ENCODE measurements around the gene ATP6V1F.

The ATP6V1F gene

DNA sequence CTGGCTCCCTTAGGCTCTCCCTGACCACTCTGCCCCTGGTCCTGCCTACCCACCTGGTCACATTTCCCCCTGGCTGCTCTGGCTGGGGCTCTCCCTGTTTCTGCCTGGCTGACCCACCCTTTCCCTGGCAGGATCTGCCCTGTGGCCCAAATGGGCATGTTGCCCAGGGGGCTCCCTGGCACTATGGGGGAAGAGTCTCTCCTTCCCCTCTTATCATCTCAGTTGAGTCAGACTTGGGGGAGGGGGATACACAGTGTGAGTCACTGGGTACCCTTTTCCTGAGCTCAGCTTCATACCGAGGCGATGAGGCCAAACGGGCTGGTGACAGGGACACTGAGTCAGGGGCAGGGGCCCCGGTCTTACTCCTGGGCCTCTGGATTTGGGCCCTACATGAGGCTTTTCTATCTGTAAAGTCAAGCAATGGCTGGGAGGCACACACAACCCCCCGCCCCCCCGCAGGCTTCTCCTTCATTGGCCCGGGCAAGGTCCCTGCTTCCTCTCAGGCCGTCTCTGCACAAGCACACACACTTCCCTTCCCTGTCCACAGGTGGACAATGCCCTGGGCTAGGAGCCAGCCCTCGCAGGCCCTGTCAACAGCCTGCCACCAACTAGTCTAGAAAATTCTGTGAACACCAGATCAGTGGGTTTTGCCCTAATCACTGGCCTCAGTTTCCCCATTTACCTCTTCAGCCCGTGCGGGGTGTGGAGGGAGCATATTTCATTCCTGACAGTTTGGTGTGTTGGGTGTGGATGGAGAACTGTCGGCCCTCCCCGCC is 33.1 kb upstream of the ATP6V1F start:
- peaks cover 7% of the 10 kb centered on the region for H3K36me3 ChIP-seq (ENCODE audit: control insufficient read depth, insufficient read depth, low read length)
- no peaks in the 10 kb centered on the region for H3K9me3 ChIP-seq (ENCODE audit: control insufficient read depth, low read length)
- H3K27ac ChIP-seq (ENCODE audit: low read depth, low read length, severe bottlenecking) = peak overlapping the region; percentile 94
- peaks cover 42% of the 10 kb centered on the region for H3K4me1 ChIP-seq (ENCODE audit: control insufficient read depth, insufficient read depth, low read length, poor library complexity, severe bottlenecking)
- WGBS, 2 experiments (ENCODE audit: insufficient coverage in 2 of 2) = 26 to 27% methylated on average over 6 to 8 of the region's 13 CpGs
- peak overlapping the region; percentile 18 for H3K4me3 ChIP-seq (ENCODE audit: extremely low read depth, insufficient read depth, low read length, poor library complexity, severe bottlenecking)

DNA sequence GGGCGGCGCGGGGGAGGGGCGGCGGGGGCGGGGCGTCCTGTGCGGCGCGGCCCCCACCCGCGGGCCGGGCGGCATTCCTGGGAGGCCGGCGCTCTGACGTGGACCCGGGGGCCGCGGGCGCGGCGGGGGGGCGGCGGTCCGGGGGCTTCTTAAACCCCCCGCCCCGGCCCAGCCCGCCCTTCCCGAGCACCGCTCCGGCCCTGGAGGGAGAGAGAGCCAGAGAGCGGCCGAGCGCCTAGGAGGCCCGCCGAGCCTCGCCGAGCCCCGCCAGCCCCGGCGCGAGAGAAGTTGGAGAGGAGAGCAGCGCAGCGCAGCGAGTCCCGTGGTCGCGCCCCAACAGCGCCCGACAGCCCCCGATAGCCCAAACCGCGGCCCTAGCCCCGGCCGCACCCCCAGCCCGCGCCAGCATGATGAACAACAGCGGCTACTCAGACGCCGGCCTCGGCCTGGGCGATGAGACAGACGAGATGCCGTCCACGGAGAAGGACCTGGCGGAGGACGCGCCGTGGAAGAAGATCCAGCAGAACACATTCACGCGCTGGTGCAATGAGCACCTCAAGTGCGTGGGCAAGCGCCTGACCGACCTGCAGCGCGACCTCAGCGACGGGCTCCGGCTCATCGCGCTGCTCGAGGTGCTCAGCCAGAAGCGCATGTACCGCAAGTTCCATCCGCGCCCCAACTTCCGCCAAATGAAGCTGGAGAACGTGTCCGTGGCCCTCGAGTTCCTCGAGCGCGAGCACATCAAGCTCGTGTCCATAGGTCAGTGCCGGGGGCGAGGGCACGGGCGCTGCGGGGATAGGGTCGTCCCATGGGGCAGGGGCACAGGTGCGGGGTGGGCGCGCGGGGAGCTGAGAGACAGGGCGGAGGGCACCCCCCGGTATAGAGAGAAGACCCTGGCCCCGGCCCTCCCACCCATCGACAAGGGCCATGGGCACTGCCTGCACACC is 32.2 kb upstream of the ATP6V1F start, which contains the start of gene FLNC:
FLNC (plus strand) TSS at position 176 of the 947 bp plus-strand sequence; CDS start at position 408, 232 bp downstream.
- H3K4me3 ChIP-seq (ENCODE audit: extremely low read depth, insufficient read depth, low read length, poor library complexity, severe bottlenecking) = peak within 1 kb of the TSS; percentile 93
- peak within 1 kb of the TSS; percentile 94 for H3K27ac ChIP-seq (ENCODE audit: low read depth, low read length, severe bottlenecking)
- H3K36me3 ChIP-seq (ENCODE audit: control insufficient read depth, insufficient read depth, low read length) = peaks cover 15% of the 10 kb centered on the region
- peaks cover 39% of the 10 kb centered on the region for H3K4me1 ChIP-seq (ENCODE audit: control insufficient read depth, insufficient read depth, low read length, poor library complexity, severe bottlenecking)
- no peaks in the 10 kb centered on the region for H3K9me3 ChIP-seq (ENCODE audit: control insufficient read depth, low read length)
- 0 to 1% methylated on average over 59 to 77 of the region's 109 CpGs for WGBS, 2 experiments (ENCODE audit: insufficient coverage in 2 of 2)

DNA sequence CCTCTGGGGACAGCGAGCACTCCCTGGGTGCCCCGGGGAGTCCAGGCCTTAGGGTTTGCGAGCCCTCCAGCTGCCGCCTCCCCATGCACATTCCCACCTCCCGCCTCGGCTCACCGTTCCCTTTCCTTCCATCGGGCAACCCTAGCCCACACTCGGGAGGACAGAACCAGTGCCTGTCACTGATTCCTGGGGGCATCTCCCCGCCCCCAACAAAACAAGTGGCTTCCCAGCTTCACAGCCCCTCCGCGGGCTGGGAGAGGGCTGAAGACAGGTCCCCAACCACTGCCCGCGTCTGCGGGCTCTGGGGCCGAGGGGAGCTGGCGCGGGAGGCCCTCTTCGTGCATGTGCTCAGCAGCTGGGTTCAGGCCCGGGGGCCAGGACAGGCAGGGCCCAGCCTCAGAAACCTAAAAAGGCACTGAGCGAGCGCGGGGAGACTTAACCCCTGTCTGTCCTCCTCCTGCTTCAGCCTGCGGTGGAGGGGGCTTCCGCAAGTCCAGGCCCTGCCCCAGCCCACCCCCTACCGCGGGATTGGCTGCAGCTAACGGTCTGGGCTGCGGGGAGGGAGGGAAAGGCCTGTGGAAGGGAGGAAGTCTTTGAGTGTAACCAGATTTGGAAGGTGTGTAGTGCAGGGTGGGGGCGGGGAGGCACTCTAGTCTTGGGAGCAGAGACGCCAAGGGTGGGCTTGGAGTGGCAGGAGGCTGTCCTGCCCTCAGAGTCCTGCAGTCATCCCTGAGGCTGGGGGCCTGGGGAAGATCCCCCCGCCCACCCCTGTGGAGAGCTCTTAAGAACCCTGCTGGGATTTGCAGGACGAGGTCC is 31.3 kb upstream of the ATP6V1F start:
- peak overlapping the region; percentile 93 for H3K4me3 ChIP-seq (ENCODE audit: extremely low read depth, insufficient read depth, low read length, poor library complexity, severe bottlenecking)
- H3K4me1 ChIP-seq (ENCODE audit: control insufficient read depth, insufficient read depth, low read length, poor library complexity, severe bottlenecking) = peaks cover 39% of the 10 kb centered on the region
- 0 to 1% methylated on average over 24 to 25 of the region's 33 CpGs for WGBS, 2 experiments (ENCODE audit: insufficient coverage in 2 of 2)
- peak overlapping the region; percentile 82 for H3K27ac ChIP-seq (ENCODE audit: low read depth, low read length, severe bottlenecking)
- peaks cover 23% of the 10 kb centered on the region for H3K36me3 ChIP-seq (ENCODE audit: control insufficient read depth, insufficient read depth, low read length)
- H3K9me3 ChIP-seq (ENCODE audit: control insufficient read depth, low read length) = no peaks in the 10 kb centered on the region

DNA sequence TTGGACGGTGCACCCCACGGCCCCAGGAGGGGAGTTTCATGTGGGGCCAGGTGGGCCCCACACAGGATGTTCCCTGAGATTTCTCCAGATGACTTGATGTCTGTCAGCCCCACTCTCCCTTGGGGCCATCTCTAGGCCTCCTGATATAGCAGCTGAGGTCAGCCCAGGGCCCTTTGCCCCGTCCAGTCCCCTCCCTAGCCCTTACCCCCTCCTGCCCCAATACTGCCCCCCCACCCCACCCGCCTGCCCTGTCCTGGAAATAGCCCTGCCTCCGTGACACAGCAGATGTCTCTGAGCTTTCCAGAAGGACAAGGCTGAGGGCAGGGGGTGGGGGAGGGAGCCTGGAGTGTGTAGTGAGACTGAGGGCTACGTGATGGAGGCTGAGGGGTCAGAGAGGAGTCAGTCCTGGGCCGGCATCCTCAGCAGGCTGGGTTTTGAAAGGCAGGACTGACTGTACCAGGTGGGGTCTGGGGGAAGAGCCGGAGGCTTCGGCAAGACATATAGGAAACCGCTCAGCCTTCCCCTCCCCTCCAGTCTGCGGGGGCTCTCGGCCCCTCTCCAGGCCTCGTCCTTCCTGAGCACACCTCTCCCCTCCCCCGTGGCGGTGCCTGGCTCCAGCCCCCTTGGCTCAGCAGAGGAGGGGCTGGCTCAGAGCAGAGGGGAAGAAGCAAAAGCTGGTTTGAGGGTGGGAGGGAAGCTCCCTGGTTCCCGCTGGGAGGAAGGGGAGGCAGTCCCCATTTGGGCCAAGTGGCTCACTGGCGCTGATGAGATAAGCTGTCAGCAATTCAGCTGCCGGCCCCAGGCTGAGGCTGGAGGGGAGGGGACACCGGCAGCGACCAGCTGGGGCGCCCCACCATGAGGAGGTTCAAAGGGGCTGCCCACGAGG is 30.4 kb upstream of the ATP6V1F start:
- H3K4me1 ChIP-seq (ENCODE audit: control insufficient read depth, insufficient read depth, low read length, poor library complexity, severe bottlenecking) = peaks cover 30% of the 10 kb centered on the region
- H3K27ac ChIP-seq (ENCODE audit: low read depth, low read length, severe bottlenecking) = peak overlapping the region; percentile 82
- 0 to 1% methylated on average over 10 to 12 of the region's 22 CpGs for WGBS, 2 experiments (ENCODE audit: insufficient coverage in 2 of 2)

DNA sequence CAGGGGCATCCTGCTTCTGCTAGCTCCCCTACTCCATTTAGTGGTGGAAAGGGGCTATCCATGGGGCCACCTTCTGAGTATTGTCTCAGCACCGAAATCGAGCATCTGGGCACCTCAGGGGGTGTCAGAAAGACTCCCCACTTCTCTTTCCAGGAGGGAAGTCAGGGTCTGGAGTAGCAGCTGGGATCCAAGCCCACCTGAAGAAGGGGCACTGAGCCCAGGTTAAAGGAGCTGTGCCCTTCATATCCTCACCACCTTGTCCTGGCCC is 29.8 kb upstream of the ATP6V1F start:
- Histone ChIP-seq H3K36me3 (ENCODE audit: control insufficient read depth, insufficient read depth, low read length) (peaks cover 38% of the 10 kb centered on the region), H3K4me3 (ENCODE audit: extremely low read depth, insufficient read depth, low read length, poor library complexity, severe bottlenecking) (peak overlapping the region; percentile 93), H3K4me1 (ENCODE audit: control insufficient read depth, insufficient read depth, low read length, poor library complexity, severe bottlenecking) (peaks cover 26% of the 10 kb centered on the region), H3K9me3 (ENCODE audit: control insufficient read depth, low read length) (no peaks in the 10 kb centered on the region), H3K27ac (ENCODE audit: low read depth, low read length, severe bottlenecking) (peak overlapping the region; percentile 82)
- WGBS, 2 experiments (ENCODE audit: insufficient coverage in 2 of 2) = 0 to 5% methylated on average over 2 of the region's 2 CpGs

More for the DNA sequence above, 30.4 kb upstream of the ATP6V1F start:
- no peaks in the 10 kb centered on the region for H3K9me3 ChIP-seq (ENCODE audit: control insufficient read depth, low read length)
- H3K4me3 ChIP-seq (ENCODE audit: extremely low read depth, insufficient read depth, low read length, poor library complexity, severe bottlenecking) = peak overlapping the region; percentile 93
- peaks cover 32% of the 10 kb centered on the region for H3K36me3 ChIP-seq (ENCODE audit: control insufficient read depth, insufficient read depth, low read length)

DNA sequence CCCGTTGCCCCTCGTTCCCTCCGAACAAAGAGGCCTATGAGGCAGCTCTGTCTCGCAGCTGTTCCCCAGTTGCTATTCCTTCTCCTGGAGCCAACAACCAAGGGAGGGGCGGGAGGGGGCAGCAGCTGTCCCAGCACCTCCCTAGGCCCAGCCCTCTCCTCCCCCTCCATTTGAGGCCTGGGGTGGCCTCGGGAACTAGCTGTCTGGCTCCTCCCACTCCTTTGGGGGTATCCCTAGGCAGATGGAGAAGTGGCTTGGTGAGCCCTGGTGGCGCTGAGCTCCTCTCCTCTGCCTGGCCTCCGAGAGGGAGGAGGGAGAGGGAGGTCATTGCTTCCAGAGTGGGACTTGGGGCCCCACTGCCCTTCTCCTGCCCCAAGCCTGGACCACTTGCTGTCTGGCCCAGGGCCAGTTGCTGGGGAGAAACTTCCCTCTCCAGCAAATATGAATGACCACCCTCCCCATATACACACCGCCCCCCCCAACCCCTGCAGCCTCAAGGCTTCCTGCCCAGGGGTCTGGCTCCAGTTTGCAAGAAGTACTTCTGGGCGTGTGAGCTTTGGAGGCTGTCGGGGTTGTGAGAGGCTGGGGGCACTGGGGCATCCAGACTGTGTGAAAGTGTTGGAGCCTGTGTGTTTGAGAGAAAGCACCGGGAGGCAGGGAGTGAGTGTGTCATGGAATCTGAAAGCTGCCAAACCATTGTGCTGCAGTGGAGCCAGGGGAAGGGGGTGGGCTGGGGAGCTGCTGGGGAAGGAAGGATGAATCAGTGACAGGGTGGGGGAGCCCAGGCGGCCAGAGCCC is 29.3 kb upstream of the ATP6V1F start:
- H3K4me1 ChIP-seq (ENCODE audit: control insufficient read depth, insufficient read depth, low read length, poor library complexity, severe bottlenecking) = peaks cover 20% of the 10 kb centered on the region
- H3K27ac ChIP-seq (ENCODE audit: low read depth, low read length, severe bottlenecking) = peak overlapping the region; percentile 82
- 9 to 11% methylated on average over 6 to 8 of the region's 13 CpGs for WGBS, 2 experiments (ENCODE audit: insufficient coverage in 2 of 2)
- no peaks in the 10 kb centered on the region for H3K9me3 ChIP-seq (ENCODE audit: control insufficient read depth, low read length)
- peak overlapping the region; percentile 93 for H3K4me3 ChIP-seq (ENCODE audit: extremely low read depth, insufficient read depth, low read length, poor library complexity, severe bottlenecking)
- peaks cover 43% of the 10 kb centered on the region for H3K36me3 ChIP-seq (ENCODE audit: control insufficient read depth, insufficient read depth, low read length)

DNA sequence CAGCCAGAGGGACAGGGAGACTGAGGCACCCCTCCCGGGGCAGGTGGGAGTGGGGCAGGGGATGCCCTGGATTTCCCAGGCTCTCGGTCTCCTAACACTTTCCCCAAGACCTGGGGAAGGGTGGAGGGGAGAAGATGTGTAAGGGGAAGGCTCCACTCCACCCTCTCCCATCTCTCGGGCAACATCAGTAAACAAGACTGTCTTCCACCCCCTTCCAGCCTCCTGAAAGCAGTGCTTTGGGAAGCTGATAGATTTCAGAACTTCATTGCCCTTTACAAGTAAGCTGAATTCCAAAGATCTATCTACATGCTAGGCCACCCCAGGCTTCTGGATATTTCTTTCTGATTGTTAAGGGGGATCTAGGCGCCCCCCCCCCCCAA is 28.7 kb upstream of the ATP6V1F start:
- H3K4me1 ChIP-seq (ENCODE audit: control insufficient read depth, insufficient read depth, low read length, poor library complexity, severe bottlenecking) = peaks cover 16% of the 10 kb centered on the region
- H3K9me3 ChIP-seq (ENCODE audit: control insufficient read depth, low read length) = no peaks in the 10 kb centered on the region
- no CpG with 5 or more reads among the region's 4 CpGs for WGBS, 2 experiments (ENCODE audit: insufficient coverage in 2 of 2)
- H3K36me3 ChIP-seq (ENCODE audit: control insufficient read depth, insufficient read depth, low read length) = peaks cover 49% of the 10 kb centered on the region
- peak overlapping the region; percentile 82 for H3K27ac ChIP-seq (ENCODE audit: low read depth, low read length, severe bottlenecking)
- peak overlapping the region; percentile 93 for H3K4me3 ChIP-seq (ENCODE audit: extremely low read depth, insufficient read depth, low read length, poor library complexity, severe bottlenecking)

DNA sequence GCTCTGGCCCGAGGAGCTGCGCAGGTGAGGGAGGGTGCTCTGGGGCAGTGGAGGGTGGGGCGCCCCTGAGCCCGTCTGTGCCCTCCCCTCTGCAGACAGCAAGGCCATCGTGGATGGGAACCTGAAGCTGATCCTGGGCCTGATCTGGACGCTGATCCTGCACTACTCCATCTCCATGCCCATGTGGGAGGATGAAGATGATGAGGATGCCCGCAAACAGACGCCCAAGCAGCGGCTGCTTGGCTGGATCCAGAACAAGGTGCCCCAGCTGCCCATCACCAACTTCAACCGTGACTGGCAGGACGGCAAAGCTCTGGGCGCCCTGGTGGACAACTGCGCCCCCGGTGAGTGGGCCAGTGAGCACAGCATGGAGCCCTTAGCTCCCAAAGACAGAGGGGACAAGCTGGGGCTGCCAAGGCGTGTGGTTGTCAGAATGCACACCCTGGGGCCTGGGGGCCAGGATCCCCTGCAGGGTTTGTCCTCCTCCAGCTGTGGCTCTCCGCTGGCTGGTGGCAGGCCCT is 27.4 kb upstream of the ATP6V1F start:
- H3K36me3 ChIP-seq (ENCODE audit: control insufficient read depth, insufficient read depth, low read length) = peaks cover 62% of the 10 kb centered on the region
- no peaks in the 10 kb centered on the region for H3K9me3 ChIP-seq (ENCODE audit: control insufficient read depth, low read length)
- 89 to 92% methylated on average over 11 to 13 of the region's 16 CpGs for WGBS, 2 experiments (ENCODE audit: insufficient coverage in 2 of 2)
- no peak overlapping the region for H3K27ac ChIP-seq (ENCODE audit: low read depth, low read length, severe bottlenecking)
- H3K4me1 ChIP-seq (ENCODE audit: control insufficient read depth, insufficient read depth, low read length, poor library complexity, severe bottlenecking) = peaks cover 5% of the 10 kb centered on the region
- no peak overlapping the region for H3K4me3 ChIP-seq (ENCODE audit: extremely low read depth, insufficient read depth, low read length, poor library complexity, severe bottlenecking)

Measured in mesodermal cell (in vitro differentiated cells).